Medulla oblongata (tissue), 1 donor: Measurements from ENCODE around the gene EMP1.

Experiments
- DNase-seq: peaks from one replicate; pipeline ENCODE4 v3.0.0-alpha.2; 2015; ENCODE audit errors: extremely low spot score

EMP1 gene

DNA sequence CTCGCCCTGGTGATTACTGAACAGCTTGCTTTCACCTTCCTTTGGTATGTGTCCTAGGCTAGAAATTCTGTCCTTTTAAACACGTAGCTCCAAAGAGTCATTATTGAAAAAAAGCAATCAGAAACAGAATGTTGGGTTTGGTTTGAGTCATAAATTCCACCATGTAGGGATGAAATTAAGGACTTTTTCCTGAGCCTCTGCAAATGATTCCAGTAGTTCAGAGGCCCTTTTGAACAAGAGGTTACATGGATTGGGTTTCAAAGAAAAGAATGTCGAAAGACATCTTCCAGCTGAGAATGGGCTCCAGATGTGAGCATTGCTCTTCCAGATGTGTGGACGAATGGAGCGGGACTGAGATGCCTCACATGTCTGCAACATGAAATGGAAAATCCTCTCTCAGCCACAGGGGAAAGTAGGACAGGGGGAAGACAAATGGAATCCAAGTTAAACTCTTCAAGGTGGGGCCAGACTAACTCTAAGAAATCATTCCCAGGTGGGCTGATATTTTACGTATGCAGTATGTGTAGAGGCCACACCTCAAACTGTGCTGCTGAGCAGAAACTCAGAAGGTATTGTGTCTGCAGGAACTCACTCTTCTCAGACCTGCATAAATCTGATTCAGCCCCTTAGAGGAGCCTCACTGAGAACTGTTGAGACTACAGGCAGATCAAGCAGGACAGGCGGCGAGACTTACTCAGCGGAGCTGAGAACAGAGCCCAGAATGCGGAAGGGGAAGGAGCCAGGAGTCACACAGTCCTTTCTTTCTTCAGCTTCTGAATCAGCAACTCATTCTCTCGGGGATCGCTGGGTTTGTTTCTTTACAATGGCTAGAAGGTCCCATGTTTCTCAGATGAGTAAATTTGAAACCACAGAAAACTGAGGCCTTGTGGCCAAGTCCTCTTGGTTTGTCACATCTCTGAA, 23.3 kb upstream of the EMP1 start:
- DNase-seq, result peak; percentile 77

DNA sequence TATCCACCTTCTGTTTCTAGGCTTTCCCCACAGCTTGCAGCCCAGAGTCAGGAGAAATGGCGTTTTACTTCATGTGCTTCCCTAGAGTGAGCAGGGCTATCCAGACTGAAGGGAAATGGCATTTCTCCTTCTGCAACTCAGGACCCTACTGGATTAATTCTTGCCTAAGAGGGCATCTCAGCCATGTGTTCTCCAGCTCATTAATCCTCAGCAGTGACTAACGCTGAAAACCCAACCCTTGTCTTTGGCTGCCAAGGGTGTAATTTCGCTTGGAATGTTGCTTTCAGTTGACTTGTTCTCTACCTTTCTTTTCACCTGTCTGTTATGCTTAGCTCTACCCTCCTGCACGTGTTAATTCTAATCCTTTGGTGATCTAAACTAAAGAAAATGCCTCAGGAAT, 21.0 kb upstream of the EMP1 start:
- DNase-seq, result no peak

DNA sequence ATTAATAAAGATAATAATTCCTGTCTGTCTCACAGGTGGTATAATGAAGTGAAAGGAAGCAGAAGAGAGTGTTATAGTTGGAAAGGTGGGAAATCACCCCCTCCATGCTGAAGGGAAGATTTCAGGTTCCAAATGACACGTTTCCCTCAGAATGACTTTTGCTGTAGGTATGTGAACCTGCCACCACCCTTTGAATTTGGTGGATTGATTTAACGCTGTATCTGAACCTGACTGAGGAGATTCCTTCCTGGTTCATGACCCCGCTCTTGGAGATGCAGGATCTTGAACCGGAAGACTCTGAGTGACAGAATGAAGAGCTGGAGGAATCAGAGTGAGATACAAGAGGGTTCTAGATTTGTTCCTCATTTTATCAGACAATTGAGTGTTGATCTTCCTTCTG, 20.3 kb upstream of the EMP1 start:
- no peak for DNase-seq

DNA sequence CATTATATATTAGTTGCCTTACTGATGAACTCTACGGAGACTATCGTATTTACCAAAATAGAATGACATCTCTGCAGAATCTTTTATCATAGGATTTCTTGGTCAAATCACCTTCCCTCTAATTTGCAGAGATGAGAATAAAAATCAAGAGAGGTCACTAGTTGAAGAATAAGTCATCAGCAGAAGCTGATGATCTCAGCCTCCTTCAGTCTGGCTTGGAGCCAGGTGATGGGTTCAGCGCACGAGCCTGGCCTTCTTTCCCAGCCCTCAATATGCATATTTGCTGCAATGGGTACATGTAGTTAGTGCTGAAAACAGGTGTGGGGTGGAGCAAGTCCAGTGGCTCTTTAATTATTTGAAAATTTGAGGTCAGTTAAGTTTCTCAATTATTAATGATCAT, 19.2 kb upstream of the EMP1 start:
- DNase-seq, result no peak

DNA sequence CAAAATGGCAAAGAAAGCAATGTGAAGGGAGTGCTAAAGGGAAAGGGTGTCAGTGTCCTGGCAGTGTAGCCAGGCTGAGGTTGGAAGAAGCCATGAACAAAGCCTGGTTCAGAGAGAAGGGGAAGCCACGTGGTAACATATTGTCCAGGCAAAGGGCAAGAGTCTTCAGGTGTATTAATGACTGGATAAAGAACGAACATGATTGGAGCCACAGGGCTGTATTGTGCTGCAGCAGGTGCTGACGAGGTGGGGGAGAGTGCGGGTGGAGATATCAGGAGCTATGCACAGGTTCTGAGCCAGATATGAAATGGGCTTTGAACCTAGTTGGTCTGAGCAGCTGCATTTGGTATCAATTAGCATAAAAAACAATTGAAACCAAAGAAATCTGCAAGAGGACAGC, 18.6 kb upstream of the EMP1 start:
- no peak for DNase-seq

DNA sequence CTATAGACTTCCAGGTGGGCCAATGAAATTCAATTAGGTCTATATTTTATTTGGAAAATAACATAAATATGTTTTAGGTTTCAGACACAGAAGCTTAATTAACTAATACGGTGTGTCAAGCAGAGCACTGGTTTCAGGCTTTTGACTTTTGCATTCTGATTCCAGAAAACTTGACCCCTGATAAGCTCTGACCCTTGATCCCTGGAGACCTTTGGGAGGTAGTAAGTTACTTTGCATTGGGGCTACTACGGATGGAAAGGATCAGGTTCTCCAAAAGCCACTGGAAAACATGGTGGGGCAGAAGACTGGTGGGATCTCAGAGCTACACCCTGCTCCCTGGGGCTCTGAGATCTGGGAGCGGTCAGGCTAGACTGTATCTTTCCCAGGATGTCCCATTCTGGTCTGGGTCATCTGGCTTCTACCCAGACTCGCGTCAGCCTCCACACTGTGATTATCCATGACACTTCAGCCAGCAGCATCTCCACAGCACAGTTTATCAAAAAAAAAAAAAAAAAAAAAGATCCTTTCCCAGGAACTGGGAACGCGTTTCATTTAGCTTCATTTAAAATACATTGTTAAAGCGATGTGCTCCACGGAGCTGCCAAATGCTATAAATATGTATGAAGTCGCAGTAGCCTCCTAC, 17.8 kb upstream of the EMP1 start:
- DNase-seq, result no peak

DNA sequence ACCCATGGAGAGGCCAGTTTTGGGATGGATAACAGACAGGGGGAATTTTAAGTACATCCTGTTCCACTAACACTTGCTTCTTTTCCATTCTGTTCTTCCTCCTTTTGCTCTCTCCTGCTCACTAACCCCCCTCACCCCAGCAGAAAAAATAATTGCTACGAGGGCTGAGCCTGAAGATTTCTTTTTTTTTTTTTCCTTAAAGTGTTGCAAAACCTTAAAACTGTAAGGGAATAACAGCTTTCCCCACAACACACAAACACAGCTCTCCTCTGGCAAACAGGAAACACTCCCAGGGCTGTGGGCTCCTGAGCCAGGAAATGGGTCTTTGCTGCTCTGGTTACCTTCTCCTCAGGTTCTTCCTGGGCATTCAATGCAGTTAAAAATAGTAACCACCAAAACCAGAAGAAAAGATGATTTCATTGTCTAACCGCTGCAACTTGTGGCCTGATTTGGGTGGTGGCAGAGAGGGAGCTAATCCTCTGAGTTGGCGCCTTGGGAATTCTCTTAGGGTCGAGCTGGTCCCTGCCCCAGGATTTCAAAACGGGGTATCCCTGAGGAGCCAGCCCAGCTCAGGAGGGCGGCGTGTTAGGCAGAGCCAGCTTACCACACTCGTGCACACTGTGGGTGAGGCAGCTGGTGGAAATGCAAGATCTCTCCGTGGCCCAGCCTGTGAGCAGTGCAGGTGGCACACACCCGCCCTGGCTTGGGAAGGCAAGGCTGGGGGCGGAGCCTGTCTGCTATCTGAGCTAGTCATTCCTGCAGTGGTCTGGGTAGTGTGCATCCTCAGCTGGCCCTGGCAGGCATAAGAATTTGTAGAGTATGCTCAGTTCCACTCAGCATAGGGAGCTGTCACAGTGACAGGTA, 17.1 kb upstream of the EMP1 start:
- DNase-seq, result no peak

DNA sequence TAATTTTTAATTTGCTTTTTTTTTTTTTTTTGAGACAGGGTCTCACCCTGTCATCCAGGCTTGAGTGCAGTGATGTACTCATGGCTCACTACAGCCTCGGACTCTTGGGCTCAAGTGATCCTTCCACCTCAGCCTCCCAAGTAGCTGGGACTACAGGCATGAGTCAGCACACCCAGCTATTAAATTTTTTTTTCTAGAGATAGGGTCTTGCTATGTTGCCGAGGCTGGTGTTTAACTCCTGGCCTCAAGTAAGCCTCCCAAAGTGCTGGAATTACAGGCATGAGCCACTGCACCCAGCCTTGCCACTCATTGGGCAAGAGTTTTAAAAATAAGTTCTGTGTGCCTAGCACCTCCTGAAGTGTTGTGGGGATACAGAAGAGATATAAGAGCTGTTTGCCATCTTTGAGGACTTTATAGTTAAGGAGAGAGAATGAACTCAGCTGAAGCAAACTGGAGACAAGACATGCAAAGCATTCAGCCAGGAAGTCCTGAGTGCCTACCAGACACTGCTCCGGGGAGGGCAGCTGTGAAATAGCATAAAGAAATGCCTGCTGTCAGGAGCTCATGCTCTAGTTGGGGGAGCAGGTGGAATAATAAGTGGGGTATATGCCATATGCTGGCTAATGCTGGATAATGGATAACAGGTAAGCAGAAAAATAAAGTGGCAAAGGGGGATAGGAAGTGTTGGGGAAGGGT, 15.0 kb upstream of the EMP1 start:
- no peak for DNase-seq

DNA sequence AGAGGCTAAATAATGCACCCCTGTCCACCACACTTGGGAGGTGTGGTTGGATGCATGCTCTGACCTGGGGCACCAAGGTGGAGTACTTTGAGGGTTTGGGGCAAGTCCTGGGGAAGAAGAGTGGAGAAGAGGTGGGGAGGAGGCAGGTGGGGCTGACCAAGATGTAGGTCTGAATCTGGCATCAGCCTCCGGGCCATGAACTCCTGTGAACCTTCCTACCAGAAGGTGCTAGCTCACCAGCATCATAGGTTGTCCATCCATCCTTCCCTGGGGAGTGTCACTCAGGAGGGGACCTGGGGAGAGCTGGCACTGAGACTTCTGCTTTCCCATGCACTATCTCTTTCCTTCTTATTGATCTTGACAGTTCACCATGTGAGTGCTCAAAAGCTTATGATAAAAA, 13.6 kb upstream of the EMP1 start:
- DNase-seq, result no peak

DNA sequence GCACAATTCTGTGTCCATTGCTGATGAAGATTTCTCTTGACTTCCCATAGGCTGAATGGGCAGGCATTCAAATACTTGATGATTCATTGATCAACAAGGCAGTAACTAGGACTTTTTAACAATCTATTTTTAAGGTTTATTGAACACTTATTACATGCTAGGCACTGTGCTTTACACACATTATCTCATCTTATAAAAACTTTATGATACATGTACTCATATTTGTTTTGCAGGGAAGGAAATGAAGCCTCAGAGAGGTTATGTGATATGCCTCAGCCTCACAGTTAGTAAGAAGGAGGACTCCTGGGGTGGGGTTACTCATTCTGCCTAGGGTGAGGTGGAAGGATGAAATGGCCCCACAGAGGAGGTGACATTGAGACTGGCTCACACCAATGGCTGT, 12.9 kb upstream of the EMP1 start:
- no peak for DNase-seq

DNA sequence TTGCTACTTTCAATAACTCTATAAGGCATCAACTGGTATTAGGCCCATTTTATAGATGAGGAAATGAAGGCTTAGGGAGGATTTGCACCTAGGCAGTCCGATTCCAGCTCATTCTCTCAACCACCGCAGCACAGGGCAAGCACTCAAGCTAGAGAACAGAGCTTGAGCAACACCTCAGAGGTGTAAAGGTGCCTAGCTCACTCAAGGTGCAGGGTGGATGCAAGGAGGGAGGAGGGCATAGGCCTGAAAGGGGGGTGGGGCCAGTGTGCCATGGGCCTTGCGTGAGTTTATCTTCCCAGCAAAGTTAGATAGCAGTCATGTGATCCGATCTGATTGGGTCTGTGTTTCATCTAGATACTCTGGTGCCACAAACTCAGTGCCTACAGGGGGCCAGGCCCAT, 10.2 kb upstream of the EMP1 start:
- no peak for DNase-seq

DNA sequence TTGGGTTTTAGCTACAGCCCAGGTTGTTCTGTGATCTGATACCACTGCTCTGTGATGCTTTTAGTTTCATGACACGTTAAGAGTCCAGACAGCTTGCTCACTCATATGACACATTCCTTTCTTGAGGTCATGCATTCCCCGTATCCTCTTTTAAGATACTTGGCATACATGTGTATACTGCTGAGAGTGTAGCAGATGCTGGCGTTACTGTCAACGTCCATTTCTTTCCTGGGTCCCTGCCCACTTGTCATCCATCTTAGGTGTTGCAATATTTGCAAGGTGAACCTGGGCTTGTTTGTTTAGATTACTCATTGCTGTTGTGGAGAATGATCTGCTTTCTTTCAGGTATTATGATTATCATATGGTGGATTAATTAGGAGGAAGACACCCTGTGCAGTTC, 9.1 kb upstream of the EMP1 start:
- no peak for DNase-seq

DNA sequence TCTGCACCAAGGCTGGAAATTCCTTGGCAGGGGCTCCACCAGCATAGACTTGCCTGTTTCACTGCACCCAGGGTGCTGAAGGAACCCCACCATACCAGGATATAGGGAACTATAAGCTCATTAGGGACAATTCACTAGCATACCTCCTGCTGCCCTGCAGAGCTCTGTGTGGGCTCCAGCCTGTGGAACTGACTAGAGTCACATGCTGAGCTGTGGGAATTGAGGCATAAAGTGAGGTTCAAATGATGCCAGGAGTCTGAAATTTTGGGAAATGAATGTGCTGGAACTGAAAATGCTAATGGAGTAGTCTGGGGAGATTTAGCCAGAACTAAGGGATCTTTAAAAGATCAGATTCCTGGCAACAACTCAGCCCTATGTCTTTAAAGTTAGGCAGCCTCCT, 7.3 kb upstream of the EMP1 start:
- peak; percentile 55 for DNase-seq

DNA sequence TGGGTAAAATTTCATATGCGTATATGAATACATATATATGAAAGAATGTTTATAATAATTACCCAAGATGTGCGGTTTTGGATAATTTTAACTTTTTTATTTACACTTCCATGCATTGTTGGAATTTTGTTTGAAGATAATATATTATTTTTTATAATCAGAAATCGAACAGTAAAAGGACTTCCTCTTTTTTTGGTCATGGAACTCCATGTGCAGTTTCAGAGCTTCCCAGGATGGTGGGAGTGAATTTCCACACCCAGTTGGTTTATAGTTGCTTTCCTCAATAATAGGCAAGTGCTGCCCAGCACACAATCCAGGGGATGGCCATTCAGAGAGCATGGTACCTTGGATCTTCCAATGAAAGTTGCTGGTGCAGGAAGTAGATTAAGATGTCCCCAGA, 6.3 kb upstream of the EMP1 start:
- DNase-seq, result no peak

DNA sequence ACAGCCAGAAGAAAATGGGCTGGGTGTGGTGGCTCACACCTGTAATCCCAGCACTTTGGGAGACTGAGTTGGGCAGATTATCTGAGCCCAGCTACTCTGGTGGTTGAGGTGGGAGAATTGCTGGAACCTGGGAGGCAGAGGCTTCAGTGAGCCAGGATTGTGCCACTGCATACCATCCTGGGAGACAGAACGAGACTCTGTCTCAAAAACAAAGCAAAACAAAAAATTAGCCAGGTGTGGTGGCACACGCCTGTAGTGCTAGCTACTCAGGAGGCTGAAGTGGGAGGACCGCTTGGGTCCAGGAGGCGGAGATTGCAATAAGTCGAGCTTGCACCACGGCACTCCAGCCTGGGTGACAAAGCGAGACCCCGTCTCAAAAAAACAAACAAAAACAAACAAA, 3.8 kb upstream of the EMP1 start:
- no peak for DNase-seq

DNA sequence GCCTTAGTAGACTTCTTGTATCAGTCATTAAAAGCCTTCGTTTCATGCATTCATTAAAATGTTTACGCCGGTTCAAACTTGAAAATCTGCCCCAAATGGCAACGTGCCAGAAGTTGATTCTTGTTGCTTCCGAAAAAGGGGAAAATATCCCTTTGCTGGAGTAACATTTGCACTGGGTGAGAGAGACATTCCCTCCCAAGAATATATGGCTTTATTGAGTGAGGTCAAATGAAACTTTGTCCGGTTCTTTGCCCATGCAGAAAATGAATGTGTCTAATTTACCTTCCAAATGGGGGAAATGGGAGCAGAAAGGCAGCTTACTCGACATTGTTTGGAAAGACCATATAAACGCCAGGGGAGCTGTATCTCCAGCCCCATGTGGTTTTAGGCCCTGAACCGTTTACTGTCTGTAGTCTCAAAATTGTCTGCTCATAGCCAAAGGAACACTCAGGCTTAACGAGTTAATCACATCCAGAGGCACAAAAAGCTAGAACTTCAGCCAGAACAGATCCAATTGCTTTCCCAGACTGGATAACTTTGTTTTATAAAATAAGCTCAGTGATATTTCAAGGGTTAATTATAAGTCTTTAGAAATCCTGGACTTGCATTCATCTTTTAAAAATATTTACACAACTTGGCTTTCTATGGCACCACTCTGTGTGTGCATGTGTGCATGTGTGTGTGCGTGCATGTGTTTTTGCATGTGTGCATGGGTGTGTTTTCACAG, 2.9 kb upstream of the EMP1 start:
- no peak for DNase-seq

DNA sequence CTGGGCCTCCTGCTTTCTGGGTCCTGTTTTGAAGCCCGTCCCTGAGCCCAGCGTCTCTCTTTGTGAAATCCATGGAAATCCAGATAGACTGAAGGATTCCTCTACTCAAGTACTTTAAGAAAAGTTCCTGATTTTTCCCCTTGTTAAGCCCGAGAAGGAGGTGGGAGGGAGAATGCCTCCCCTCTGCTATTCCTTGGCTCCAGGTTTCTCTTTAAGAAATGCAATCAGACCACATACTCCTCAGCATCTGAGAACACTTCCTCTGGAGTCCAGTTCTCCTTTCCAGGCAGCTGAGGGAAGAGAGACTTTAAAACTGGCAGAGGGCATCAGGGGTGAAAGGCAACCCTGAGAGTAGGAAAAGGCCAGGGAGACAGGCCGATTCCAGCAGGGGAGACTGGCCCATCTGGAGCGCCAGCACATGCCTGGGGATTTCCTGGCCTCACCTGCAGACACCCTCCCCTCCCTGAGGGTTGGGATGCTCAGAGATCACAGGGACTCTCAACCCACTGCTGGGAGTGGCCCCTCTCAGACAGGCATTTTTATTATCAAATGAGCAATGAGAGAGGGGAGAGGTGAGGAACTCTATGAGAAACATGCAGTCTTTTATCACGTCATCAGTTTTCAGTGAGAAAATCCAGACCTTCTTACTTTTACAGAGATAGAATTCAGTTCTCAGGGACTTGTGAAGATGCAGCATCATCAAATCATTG, 2.0 kb upstream of the EMP1 start:
- no peak for DNase-seq

DNA sequence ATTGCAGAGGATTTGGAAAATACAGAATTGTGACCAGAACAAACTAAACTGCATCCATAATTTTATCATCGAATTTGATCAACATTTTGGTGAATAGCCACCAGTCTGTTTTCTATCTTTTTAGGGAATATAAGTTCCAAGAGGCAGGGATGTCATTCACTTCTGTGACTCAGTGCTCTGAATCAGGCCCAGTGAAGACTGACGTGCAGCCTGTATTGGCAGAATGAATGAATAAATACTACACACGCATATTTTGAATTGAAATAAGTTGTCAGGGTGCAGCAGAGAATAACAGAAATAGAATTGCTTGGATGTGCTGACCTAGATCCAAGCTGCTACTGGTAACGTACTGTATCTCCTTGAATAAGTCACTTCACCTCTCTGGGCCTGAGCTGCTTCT, 1.3 kb upstream of the EMP1 start:
- no peak for DNase-seq

DNA sequence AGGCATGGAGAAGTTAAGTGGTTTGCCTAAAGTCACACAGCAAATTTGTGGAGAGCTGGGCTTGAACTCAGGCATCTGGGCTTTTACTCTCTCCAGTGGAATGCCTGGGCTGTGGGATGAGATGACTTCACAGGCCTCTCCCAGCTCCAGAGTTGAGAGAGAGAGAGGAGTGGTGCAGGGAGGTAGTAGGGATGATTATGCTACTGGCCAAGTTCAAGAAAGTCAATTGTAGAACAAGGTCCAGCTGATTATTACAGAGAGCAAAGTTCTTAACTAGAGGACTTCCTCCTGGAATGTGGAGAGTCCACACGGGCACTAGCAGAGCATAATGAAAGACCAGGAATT, 769 bp upstream of the EMP1 start:
- DNase-seq, result peak; percentile 24

DNA sequence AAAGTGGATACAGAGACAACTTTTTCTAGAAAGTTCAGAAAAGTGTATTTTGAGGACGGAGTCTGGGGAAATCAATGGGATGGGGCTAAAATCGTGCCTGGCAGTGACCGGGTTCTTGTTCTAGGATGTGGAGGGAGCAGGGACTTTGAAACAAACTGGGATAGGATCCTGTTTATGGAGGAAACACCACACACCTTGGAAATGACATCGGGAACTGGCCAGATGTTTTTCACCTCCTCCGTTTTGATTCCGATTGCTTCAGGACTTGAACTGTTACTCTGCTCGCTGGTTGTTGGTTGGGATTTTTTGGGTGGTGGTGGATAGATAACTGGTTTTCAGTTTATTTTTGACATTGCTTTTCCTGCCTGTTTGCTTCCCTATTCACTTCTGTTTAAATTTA, 506 bp downstream of the EMP1 start:
- peak; percentile 17 for DNase-seq
